GM12875 (cell line): ENCODE results near the gene LITAFD.

ENCODE experiments used
- H3K4me3 ChIP-seq: one replicate; pipeline ENCODE4 v1.5.1; 2011; ENCODE audit warnings: low read depth, low read length, control low read depth
- CTCF ChIP-seq: IDR thresholded peaks from 2 replicates; pipeline ENCODE4 v1.5.1; 2011; ENCODE audit warnings: low read depth, mild to moderate bottlenecking, control low read depth, inconsistent platforms, low read length, moderate library complexity, borderline replicate concordance; ENCODE audit not compliant: insufficient read depth

The LITAFD gene

GRCh38 chr16:8877894-8878522 lies 4.1 kb upstream of the LITAFD start:
- H3K4me3 ChIP-seq, result no peak overlapping the region
- TF ChIP-seq CTCF, result no peak

- H3K4me3 ChIP-seq, result no peak overlapping the region
- no peak for TF ChIP-seq CTCF
Observed at GRCh38 chr16:8878523-8878911, 3.6 kb upstream of the LITAFD start.

- H3K4me3 ChIP-seq, result no peak overlapping the region
- TF ChIP-seq CTCF, result no peak
Observed at GRCh38 chr16:8880839-8881510, 1.2 kb upstream of the LITAFD start.

- no peak overlapping the region for H3K4me3 ChIP-seq
- TF ChIP-seq CTCF, result no peak
Observed at GRCh38 chr16:8882725-8883377, 700 bp downstream of the LITAFD start.

- no peak overlapping the region for H3K4me3 ChIP-seq
- TF ChIP-seq CTCF, result no peak
Observed at GRCh38 chr16:8885674-8886592, 3.8 kb downstream of the LITAFD start.

GRCh38 chr16:8886593-8887430 lies 4.7 kb downstream of the LITAFD start:
- H3K4me3 ChIP-seq, result no peak overlapping the region
- no peak for TF ChIP-seq CTCF
